GM21576 (cell line): ENCODE measurements around the gene SIK1.
"Not testable (repeated sequence)": the region's sequence is repeated elsewhere in the genome, so short reads cannot be mapped to it uniquely, and the experiment has no call there.

Experiments used
- ATAC-seq: cut with Tn5 transposase; IDR thresholded peaks from one replicate; pipeline ENCODE4 v1.9.1; 2021; ENCODE audit warnings: mild to moderate bottlenecking, moderate library complexity; ENCODE audit not compliant: unreplicated experiment

The SIK1 gene

DNA sequence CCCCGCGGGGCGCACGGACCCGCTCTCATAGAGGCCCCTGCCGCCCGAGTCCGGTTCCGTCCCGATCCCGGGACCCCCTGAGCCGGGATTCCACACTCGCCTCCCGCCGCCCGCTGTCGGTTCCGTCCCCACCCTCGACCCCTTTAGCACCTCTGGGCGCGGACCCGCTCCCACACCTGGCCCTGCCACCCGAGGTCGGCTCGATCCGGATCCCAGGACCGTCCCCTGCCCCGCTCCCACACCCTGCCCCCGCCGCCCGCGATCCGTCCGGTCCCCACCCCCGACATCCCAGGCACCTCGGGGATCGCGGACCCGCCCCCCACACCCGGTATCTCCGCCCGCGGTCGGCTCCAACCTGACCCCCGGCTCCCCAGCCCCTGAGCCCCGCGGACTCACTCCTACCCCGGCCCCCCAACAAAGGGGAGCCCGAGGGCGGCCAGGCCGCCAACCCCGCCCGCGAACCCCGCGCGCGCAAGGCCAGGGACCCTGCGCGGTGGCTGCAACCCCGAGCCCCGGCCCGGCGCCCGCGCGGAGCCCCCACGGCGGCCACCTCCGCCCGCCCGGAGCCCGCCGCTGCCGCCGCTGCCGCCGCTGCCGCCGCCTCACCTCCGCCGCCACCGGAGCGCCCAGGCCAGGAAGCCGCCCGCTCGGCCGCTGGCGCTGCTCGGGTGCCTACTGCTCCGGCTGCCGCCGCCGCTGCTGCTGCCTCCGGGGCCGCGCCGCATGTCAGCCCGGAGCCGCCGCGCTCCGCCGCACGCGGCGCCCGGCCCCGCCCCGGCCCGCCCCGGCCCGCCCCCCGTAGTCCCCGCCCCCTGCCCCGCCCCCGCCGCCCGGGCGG, at the start of gene SIK1:
TSS of gene SIK1 (minus strand) at position 728 of the 838 bp plus-strand sequence. CDS start 953 bp downstream, outside the sequence.
- ATAC-seq = peak; percentile 28

DNA sequence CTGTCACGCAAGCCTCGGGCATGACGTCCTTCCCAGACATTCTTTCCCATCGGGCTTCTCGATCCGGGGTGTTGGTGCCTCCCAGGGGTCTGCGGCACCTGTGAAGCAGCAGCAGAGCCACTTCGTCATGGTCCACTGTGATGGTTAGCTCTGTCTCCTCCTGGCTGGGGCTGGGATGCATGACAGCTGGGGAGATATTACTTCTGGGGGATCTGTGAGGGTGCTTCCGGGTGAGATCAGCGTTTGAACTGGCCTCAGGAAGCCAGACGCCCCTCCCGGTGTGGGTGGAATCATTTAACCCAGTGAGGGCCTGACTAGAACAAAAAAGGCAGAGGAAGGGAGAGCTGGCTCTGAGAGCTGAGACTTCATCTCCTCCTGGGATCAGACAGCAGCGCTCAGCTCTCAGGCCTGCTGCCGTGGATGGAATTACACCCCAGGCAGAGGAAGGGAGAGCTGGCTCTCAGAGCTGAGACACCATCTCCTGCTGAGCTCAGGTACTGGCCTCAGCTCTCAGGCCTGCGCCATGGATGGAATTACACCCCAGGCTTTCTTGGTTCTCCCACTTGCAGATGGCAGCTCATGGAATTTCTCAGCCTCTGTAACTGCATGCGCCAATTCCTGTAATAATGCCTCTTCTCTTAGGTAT, 44.8 kb upstream of the SIK1 start:
- ATAC-seq = not testable (repeated sequence)

DNA sequence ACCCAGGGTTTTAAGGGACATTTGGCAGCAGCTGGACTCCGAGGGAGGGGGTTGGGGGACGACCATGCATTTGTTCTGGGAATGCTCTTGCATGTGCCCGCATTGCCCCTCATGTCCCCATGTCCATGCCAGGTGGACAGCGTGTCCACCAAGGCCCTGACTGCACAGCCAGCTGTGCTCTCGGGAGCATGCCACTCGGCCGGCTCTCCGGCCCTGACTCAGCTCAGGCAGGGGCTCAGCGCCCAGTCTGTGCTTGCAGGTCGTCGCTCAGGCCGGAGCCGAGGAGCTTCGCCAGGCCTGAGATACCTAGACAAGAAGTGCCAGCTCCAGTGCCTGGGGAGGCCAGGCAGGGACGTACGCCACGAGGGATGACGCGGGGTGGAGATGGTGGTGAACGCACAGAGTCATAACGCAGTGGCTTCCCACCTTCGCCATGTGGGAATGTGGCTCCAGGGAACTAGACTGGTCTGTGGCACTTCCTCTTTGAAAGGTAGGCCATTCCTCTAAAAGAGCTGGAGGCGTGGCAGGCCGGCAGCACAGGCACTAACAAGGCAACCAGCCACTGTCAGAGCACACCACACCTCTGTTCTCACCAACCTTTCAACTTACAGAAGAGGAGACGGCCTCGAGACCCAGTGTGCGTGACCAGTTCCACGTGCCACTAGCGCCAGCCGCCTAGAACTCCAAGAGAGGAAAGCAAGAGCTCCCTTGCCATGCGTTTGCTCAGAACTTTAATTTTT, 43.0 kb upstream of the SIK1 start:
- not testable (repeated sequence) for ATAC-seq

DNA sequence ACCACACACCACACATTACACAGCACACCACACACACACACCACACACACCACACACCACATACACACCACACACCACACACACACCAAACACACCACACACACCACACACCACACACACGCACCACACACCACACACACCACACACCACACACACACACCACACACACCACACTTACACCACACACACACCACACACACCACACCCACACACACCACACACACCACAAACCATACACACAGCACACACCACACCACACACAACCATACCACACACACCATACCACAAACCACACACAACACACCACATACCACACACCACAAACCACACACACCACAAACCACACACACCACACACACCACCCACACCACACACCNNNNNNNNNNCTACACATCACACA, 40.9 kb upstream of the SIK1 start:
- no peak for ATAC-seq

DNA sequence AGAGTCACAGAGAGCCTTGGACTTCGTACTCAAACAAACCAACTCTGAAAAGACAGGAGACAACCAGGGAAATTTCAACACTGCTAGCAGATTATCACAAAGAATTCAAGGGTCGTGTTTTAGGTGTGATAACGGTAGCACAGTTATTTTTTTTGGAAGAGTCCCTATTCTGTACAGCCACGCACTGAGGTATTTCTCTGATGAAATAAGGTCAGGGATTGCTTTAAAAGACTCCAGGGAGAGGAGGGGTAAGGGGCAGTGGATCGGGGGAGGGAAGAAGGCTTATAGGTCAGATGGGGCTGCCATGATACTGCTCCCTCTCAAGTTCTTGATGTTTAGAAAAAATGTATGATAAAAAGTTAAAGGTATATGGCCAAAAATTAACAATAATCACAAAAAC, 38.2 kb upstream of the SIK1 start:
- ATAC-seq = not testable (repeated sequence)

DNA sequence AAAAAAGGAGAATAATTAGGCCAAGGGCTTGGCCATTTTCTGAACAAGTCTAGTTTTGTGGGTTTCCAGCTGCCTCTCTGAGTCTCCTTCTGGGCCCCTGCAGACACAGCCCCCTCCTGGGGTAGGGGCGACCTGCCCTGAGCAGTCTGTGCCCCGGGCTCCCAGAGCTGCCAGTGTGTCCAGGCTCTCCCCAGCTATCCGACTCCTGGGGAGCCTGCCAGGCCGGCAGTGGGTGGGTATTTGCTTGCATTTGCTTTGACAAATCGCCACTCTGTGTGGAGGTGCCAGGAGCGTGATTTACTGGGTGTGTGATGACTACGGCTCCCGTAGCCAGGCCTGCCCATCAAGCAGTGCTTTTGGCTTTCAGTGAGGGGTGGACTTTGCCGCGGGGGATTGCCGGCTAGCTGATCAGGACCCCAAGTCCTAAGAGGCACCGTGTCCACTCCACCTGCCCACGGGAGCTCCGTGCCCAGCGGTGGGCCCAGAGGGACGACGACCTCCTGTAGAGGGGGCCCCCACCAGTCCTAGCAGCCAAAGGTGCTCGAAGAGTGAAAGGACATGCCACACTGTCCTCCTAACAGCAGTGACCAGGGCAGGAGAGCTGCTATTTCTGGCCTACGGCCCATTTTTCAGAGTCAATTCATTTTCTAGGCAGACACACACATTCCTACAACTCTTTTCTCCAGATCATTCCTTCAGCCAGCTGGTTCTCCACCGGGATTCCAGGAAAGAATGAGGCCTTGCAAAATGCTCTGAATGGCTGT, 36.7 kb upstream of the SIK1 start:
- ATAC-seq = not testable (repeated sequence)

DNA sequence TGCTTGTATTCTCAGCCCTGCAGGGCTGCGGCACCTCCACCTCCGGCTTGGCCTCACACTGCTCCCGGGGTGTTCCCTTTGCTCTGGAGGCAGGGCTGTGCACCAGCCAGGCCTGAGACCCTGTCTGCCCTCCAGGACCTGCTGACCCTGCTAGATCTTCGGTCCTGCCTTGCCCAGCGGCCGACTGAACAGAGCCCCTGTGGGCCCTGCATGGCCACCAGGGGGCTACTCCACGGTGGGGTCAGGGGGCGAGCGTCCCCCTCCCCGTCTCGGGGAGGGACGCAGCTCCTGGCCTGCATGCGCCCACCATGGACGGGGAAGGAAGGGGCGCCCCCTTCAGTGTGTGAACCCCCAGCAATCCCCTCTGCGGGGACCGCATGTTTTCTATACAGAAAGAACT, 36.0 kb upstream of the SIK1 start:
- ATAC-seq = not testable (repeated sequence)

DNA sequence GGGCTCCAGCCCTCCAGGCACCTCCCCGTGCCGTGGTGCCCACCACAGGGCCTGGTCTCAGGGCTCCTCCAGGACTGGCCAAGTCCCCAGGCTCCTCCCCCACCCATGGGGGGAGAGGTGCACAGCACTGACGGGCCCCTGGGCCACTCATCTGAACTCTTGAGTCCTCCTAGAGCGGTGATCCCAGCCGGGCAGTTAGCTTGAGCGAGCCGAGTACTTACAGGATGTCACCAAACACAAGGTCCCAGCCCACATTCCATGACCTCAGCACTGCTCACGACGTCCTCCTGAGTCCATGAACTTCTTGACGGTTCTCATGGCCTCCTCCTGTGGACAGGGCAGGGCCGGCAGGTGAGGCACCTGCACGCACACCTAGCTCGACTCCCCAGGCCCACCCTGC, 33.5 kb upstream of the SIK1 start:
- not testable (repeated sequence) for ATAC-seq

DNA sequence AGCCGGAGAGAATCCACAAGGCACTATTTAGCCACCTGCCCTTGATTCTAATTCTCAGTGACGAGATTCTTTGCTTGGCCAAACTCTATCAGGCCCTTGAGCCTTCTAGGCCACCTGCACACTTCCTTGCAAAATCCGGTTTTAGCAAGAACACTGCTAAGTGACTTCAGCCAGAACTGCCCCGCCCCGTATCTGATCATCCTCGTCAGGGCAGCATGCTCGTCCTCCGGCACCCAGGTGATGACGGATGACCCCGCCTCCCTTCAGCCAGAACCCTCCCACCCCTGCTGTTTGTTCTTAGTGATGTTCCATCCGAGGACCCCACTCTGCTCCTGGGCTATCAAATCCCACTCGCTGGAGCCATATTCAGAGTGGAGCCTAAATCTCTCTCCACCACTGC, 32.1 kb upstream of the SIK1 start:
- not testable (repeated sequence) for ATAC-seq

DNA sequence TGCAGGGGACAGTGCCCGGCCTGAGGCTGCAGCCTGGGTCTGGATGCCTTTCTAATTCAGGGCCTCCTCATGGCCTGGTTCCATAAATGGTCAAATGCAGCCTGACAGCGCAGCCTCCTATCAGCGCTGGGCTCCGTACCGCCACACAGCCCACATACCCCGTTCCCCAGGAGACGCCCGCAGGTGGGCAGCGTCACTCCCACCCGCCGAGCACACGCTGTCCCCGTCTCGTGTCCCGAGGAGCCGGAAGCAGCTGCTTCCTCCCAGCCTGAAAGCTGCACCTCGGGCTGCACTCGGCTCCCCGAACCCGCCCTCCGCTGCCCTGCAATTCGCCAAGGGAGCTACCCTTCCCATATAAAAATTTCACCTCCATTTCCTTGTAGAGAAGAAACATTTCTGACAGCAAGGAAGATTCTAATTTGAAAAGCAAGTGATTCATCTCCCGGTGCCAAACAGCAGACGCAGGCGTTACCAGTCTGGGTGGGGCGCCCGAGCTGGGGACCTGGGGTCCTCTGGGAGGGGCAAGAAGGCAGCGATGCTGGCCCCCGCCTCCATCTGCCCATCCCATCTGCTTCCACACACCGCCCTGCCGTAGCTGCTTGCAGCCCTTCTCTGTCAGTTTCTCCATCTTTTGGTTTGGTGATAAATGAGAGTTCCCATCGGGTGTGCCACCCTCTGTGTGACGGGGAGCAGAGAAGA, 29.8 kb upstream of the SIK1 start:
- ATAC-seq = not testable (repeated sequence)

DNA sequence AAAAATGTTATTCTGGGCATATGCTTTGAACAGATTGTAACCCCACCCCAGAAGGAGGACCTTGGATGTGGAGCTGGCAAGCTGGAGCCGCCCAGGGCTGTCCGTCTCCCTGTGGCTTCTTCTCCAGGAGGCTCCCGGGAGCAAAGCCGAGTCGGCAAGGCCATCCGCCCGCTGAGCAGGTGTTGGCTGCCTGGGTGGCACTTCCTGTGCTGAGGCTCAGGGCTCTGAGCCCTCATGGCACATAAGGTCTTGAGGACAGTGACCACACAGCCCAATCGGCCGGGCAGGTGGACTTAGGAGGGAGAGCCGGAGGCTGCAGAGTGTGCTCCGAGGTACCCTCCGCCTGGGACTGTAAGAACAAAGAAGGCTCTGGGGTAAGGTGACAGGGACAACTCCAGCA, 28.8 kb upstream of the SIK1 start:
- not testable (repeated sequence) for ATAC-seq

DNA sequence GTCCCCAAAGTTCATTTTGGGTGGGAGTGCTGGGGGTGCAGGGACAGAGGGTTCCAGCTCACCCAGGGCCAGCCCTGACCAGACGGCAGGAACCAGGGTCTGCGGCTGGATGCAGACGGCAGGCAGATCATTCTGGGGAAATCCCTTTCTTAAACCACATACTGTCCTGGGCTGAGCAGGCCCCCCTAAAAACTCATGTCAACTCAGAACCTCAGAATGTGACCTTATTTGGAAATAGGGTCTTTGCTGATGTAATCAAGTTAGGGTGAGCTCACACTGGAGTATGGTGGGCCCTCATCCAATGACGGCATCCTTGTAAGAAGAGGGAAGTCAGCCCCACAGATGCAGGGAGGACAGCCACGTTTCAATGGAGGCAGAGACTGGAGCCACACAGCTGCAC, 27.2 kb upstream of the SIK1 start:
- not testable (repeated sequence) for ATAC-seq

DNA sequence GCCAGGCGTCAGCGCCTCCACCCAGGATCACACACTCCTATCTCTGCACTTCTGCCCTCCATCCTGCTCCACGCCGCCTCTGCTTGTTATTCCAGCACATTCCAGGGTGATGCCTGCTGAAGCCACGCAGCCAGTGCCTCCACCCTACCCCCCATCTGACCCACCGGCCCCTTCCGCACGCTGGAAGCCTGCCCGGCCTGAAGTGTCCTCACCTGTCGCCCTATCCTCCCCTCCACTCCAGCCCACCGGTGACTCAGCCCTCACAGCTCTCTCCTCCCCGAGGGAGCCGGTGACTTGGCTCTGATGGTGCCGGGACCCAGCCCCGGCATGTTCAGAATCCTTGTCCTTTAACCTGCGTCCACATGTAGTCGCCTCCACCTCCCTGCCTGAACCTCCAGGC, 24.9 kb upstream of the SIK1 start:
- not testable (repeated sequence) for ATAC-seq

DNA sequence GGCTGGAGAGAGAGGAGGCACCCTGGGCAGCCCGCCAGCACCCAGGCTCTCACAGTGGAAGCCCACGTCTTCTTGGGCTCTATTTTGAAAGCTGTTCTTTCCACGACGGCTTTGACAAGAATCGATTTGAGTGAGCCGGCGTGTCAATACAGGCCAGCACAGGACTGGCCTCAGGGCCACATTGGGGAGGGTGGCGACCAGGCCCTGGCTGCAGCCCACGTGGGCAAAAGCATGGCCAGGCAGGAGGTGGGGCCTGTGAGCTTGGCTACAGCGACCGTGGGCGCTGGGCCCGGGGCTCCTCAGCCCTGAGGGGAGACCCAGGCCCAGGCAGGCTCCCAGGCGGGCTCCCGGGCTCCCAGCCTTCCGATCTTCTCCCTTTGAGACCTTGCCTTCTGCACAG, 23.4 kb upstream of the SIK1 start:
- ATAC-seq = not testable (repeated sequence)

DNA sequence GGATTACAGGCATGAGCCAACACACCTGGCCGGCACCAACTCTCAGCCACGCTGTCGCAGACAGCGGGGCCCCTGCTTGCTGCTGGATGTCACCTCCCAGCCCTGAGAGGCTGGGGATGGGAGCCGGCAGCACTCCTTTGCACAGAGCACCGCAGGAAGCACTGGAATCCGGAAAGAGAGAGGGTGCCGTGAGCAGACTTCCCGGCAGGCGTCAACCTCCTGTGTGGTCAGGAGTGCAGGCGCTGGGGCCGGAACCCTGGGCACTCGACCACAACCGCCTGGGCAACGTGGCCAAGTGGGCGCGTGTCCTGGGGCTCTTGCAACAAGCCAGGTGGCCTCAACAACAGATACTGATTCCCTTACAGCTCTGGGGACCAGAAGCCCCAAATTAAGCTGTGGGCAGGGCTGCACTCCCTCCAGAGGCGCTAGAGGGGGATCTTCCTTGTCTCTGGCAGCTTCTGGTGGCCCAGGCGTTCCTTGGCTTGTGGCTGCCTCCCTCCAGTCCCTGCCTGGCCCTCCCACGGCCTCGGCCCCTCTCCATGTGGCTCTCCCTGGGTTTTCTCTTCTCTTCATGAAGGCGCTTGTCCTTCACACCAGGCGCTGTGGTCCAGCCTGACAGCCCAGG, 20.5 kb upstream of the SIK1 start:
- ATAC-seq = not testable (repeated sequence)

DNA sequence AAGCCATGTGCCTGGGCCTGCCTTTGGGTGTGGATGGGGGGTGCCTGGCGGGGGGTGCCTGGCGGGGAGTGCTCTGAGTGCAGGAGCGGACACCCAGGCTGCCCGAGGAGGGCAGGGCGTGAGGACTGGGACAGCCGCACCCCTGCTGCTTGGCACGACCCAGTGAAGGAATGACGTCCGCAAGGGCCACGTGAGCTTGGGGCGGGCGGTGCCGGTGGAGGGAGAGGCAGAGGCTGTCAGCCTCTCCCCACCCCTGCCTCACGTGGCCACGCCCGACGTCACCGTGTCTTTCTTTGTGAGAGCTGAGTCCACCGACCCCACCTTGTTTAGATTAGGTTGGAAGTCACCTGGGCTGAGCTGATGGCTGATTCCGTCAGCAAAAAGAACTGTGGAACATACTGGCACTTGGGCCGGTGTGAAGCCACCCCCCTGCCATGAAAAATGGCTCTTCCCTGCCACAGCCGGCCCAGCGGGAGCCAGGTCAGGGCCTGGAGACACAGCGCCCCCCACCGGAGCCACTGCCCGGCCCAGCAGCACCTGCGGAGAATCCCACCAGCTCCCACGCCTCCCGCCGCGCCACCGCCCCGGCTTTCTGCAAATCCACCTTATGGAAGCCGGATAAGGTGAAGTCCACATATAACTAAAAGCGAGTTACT, 19.5 kb upstream of the SIK1 start:
- not testable (repeated sequence) for ATAC-seq

DNA sequence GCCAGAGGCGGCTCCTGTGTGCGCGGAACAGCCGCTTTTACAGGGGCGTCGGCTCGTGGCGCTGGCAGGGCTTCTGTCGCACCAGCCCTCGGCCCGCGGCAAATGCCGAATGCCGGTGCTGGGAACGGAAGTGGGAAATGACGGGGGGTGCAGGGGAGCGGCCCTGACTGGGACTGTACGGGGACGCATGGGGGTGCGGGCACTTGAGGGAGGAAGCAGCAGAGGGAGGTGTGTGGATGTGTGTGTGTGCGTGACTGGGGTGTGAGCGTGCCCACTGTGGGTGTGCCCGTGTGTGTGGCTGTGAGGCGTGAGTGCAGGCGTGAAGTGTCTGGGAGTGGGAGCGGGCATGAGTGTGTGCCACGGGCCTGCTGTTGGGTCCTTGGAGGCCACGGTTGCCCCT, 17.6 kb upstream of the SIK1 start:
- ATAC-seq = not testable (repeated sequence)

DNA sequence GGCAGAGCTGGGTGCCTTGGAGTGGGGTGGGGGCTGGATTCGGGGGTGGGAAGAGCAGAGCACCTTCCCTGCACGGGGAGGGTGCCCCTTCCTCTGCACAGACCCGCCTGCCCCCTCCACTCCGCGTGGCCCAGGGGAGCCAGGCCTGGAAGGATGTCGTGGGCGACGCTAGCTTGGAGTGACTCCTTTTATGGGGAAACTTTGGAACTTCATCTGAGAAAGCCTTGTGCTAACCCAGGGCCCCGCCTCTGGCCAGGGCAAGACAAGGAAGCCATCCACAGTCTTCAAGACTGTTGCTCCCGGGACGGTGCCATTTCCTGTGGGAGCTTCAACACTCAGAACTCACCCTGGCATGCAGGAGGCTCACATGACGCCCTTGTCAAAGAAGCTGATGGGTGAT, 15.6 kb upstream of the SIK1 start:
- not testable (repeated sequence) for ATAC-seq
